Heart left ventricle (tissue), 16 donors: ENCODE data around the gene ADAM33. TPM values are rescaled to one million over a fixed set of nuclear protein-coding genes. Genes with fewer than 3 reads are reported as not detected.

Experiments used
- ATAC-seq, 4 donors: fragments of 200-7000 bp; cut with Tn5 transposase; one replicate each; pipeline ENCODE4 v1.9.1; 2020 to 2022; ENCODE audit warnings: moderate library complexity in 4 of 4, mild to moderate bottlenecking in 3 of 4, moderate number of reproducible peaks in 1 of 4
- DNase-seq, 5 donors: peaks; one replicate each; pipeline ENCODE4 v3.0.0-alpha.2; 2020
- H3K27ac ChIP-seq, 12 donors: fragments of 200-600 bp; sonication (generic) in 4 of 12; one replicate each; pipeline versions ENCODE4 v1.5.0 to v1.8.0; 2016 to 2022; ENCODE audit warnings: mild to moderate bottlenecking in 2 of 12
- H3K27me3 ChIP-seq, 9 donors: fragments of 200-600 bp; sonication (generic) in 2 of 9; one replicate each; pipeline versions ENCODE4 v1.5.1 to v1.8.0; 2016 to 2022; ENCODE audit warnings: mild to moderate bottlenecking in 3 of 9
- H3K36me3 ChIP-seq, 9 donors: fragments of 200-600 bp; sonication (generic) in 2 of 9; one replicate each; pipeline versions ENCODE4 v1.5.0 to v1.8.0; 2018 to 2022; ENCODE audit warnings: mild to moderate bottlenecking in 2 of 9
- H3K4me1 ChIP-seq, 12 donors: fragments of 200-600 bp; sonication (generic) in 4 of 12; one replicate each; pipeline versions ENCODE4 v1.5.0 to v1.8.0; 2016 to 2022; ENCODE audit warnings: mild to moderate bottlenecking in 3 of 12
- H3K4me3 ChIP-seq, 12 donors: fragments of 200-600 bp; sonication (generic) in 4 of 12; one replicate each; pipeline versions ENCODE4 v1.5.0 to v1.8.0; 2017 to 2022; ENCODE audit warnings: mild to moderate bottlenecking in 9 of 12, moderate library complexity in 4 of 12
- H3K9me3 ChIP-seq, 12 donors: fragments of 200-600 bp; sonication (generic) in 4 of 12; one replicate each; pipeline versions ENCODE4 v1.5.0 to v1.8.0; 2016 to 2022; ENCODE audit warnings: mild to moderate bottlenecking in 1 of 12
- POLR2A ChIP-seq, 2 donors: fragments of 450-650 bp; IDR thresholded peaks; one replicate each; pipeline ENCODE4 v1.6.1; 2017; ENCODE audit warnings: antibody characterized with exemption in 2 of 2, mild to moderate bottlenecking in 2 of 2, moderate library complexity in 2 of 2
- WGBS, 4 donors: extraction: QIAGEN DNeasy Blood & Tissue Kit in 2 of 4; methylation state at CpG; one replicate each; pipeline versions ENCODE4 v1.1.5 to v1.1.7; 2013 to 2018; 5-methylcytosine and 5-hydroxymethylcytosine counted together
- intact Hi-C, 10 donors: fragments of 100-400 bp; cut with DNase I; formaldehyde crosslinking; loops; one replicate each; pipeline versions ENCODE4 v1.11.1 to v1.14.2; 2022
- polyA plus RNA-seq, 2 donors: library from polyadenylated mRNA; stranded (reverse); fragments of 200-250 nt; gene quantifications; one replicate each; pipeline ENCODE4 v1.2.3, GENCODE V29; 2013
- total RNA-seq, 9 donors: library from RNA; depleted of rRNA in 2 of 9; stranded (reverse); fragments of >200 nt in 2 of 9; fragmentation: NEBNext Ultra II Directional in 3 of 9; extraction: Animal tissue kit (Norgen Biotek cat#: 25700) in 3 of 9; gene quantifications; one replicate each; pipeline versions ENCODE4 v1.1.0 to v1.2.4, GENCODE V29; 2016 to 2023
- TF ChIP-seq, protein P1 (sequence below), 12 donors: fragments of 200-600 bp; sonication (generic) in 4 of 12; IDR thresholded peaks; one replicate each; pipeline versions ENCODE4 v1.5.0 to v1.8.0; 2018 to 2022; ENCODE audit warnings: antibody characterized with exemption in 12 of 12, mild to moderate bottlenecking in 5 of 12
- donor health status: ischemic (EF 13 %, LVEDD 7.1; RV severe dilation, severe dysfunction).
- donor health status: healthy with polysubstance abuse.
- donor health status: DM: no; HTN: yes; CAD: no.
- donor health status: DM: no; HTN: no; CAD: no.
- donor health status: ischemic (EF 25% LVEDD 6.9; RV normal size, moderate dysfunction).
- donor health status: ischemic (EF 25% LVEDD 5.7; RV mildly dilated, moderate dysfunction).
- donor health status: healthy.
- donor health status: DM: yes; HTN: yes; CAD: no.
- donor health status: ischemic (EF 35%, LVEDD 5.7; RV mildly dilated, moderate dysfunction).
- donor health status: nonischemic (EF 11% LVEDD 7.7; RV severe dilation, severe dysfunction).
- donor health status: DM: yes; HTN: yes; CAD: no.
- donor health status: PGD.
- donor health status: ischemic (EF 29% LVEDD 5.4; RV normal size, mild dysfunction).
- donor health status: nonischemic (EF 23%, LVEDD 6.1; RV moderate dilation, normal function).

ADAM33 gene
- total and polyA plus RNA-seq, 11 donors, result 2.3 to 21.2 (median 3.5) TPM

DNA sequence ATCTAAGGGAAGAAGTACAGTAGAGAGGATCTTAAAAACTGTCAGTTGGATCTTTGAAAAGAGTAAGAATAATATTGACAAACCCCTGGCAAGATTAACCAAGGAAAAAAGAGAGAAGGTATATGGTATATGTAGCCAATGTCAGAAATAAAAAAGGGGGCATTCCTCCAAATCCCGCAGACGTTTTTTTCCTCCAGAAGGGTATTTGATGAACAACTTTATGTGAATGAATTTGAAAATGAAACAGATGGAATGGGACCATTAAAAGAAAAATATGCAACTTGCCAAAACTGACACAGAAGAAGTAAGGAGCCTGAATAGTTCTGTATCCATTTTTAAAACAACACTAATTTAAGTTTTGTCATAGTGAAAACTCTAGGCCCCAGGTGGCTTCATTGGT is 54.3 kb downstream of the ADAM33 start:
- Histone ChIP-seq H3K9me3 (no peaks in the 10 kb centered on the region), H3K27me3 (no peaks in the 10 kb centered on the region), H3K4me3 (no peak overlapping the region), H3K27ac (no peak overlapping the region), H3K36me3 (peaks cover 0 to 66% (median 42%) of the 10 kb centered on the region in 9 donors), H3K4me1 (no peaks in the 10 kb centered on the region)
- ATAC-seq (no peak), DNase-seq (no peak)
- WGBS, 4 donors, result 88 to 93% (median 92%) methylated on average over 2 of the region's 2 CpGs
- intact Hi-C loops, result no loop called here
- no peak for TF ChIP-seq POLR2A (IDR thresholded peaks at IDR 0.05)
- TF ChIP-seq, protein P1, sequence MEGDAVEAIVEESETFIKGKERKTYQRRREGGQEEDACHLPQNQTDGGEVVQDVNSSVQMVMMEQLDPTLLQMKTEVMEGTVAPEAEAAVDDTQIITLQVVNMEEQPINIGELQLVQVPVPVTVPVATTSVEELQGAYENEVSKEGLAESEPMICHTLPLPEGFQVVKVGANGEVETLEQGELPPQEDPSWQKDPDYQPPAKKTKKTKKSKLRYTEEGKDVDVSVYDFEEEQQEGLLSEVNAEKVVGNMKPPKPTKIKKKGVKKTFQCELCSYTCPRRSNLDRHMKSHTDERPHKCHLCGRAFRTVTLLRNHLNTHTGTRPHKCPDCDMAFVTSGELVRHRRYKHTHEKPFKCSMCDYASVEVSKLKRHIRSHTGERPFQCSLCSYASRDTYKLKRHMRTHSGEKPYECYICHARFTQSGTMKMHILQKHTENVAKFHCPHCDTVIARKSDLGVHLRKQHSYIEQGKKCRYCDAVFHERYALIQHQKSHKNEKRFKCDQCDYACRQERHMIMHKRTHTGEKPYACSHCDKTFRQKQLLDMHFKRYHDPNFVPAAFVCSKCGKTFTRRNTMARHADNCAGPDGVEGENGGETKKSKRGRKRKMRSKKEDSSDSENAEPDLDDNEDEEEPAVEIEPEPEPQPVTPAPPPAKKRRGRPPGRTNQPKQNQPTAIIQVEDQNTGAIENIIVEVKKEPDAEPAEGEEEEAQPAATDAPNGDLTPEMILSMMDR (IDR thresholded peaks at IDR 0.05), result no peak

GRCh38 chr20:3622406-3622805 is 59.4 kb downstream of the ADAM33 start:
- 91 to 96% (median 94%) methylated on average over 4 of the region's 4 CpGs for WGBS, 4 donors
- Histone ChIP-seq H3K9me3 (no peaks in the 10 kb centered on the region), H3K4me3 (no peak overlapping the region), H3K36me3 (peaks cover 0 to 49% (median 26%) of the 10 kb centered on the region in 9 donors), H3K27me3 (no peaks in the 10 kb centered on the region), H3K27ac (no peak overlapping the region), H3K4me1 (no peaks in the 10 kb centered on the region)
- DNase-seq, result no peak
- intact Hi-C loops, result no loop called here
- TF ChIP-seq, protein P1 (IDR thresholded peaks at IDR 0.05), result no peak
- TF ChIP-seq POLR2A (IDR thresholded peaks at IDR 0.05), result no peak
- no peak for ATAC-seq

GRCh38 chr20:3621111-3621510 is 60.7 kb downstream of the ADAM33 start:
- TF ChIP-seq, protein P1 (IDR thresholded peaks at IDR 0.05), result no peak
- TF ChIP-seq POLR2A (IDR thresholded peaks at IDR 0.05), result no peak
- peaks cover 0 to 39% (median 19%) of the 10 kb centered on the region in 9 donors for H3K36me3 ChIP-seq
- no peak for ATAC-seq
- no peak overlapping the region for H3K4me3 ChIP-seq
- intact Hi-C loops, result no loop called here
- no peaks in the 10 kb centered on the region for H3K9me3 ChIP-seq
- peaks cover 0 to 4% (median 0%) of the 10 kb centered on the region in 12 donors for H3K4me1 ChIP-seq
- no peaks in the 10 kb centered on the region for H3K27me3 ChIP-seq
- WGBS, 4 donors, result 84 to 92% (median 90%) methylated on average over 8 of the region's 8 CpGs
- H3K27ac ChIP-seq, result no peak overlapping the region
- DNase-seq, result no peak

Other genes starting within 250 kb of the ADAM33 start
- 10 to 100 TPM; 30.3 to 44.7 (median 36.9) TPM for gene ATRN, start 211.0 kb downstream of the ADAM33 start, total RNA-seq
- gene ATRN, start 211.0 kb downstream of the ADAM33 start, polyA plus RNA-seq, result 10 to 100 TPM in 1 of 2 donors, 1 to 10 TPM in 1; 4.8 to 17.3 TPM
- gene GFRA4, start 18.6 kb downstream of the ADAM33 start, total RNA-seq, result not detected
- not detected for gene GFRA4, start 18.6 kb downstream of the ADAM33 start, polyA plus RNA-seq
- gene SIGLEC1, start 30.6 kb upstream of the ADAM33 start, total RNA-seq, result 10 to 100 TPM in 2 of 9 donors, 1 to 10 TPM in 7; 1.5 to 51.9 (median 5.7) TPM
- 1 to 10 TPM; 1.9 to 6.1 TPM for gene SIGLEC1, start 30.6 kb upstream of the ADAM33 start, polyA plus RNA-seq
- gene HSPA12B, start 50.7 kb upstream of the ADAM33 start, total RNA-seq, result 10 to 100 TPM; 10.4 to 35.7 (median 14.3) TPM
- 10 to 100 TPM; 11.8 to 17.3 TPM for gene HSPA12B, start 50.7 kb upstream of the ADAM33 start, polyA plus RNA-seq
- gene ADISSP, start 85.7 kb upstream of the ADAM33 start, total RNA-seq, result 10 to 100 TPM in 6 of 9 donors, 1 to 10 TPM in 3; 7.8 to 22.2 (median 13.7) TPM
- 10 to 100 TPM in 1 of 2 donors, 1 to 10 TPM in 1; 9.8 to 19.3 TPM for gene ADISSP, start 85.7 kb upstream of the ADAM33 start, polyA plus RNA-seq
- under 1 TPM in 4 of 9 donors, not detected in 5; 0.18 to 0.65 (median 0.30) TPM for gene SPEF1, start 99.4 kb upstream of the ADAM33 start, total RNA-seq
- gene SPEF1, start 99.4 kb upstream of the ADAM33 start, polyA plus RNA-seq, result under 1 TPM; 0.11 to 0.17 TPM
- 100 to 1,000 TPM in 1 of 9 donors, 10 to 100 TPM in 8; 56.2 to 122 (median 74.0) TPM for gene CENPB, start 104.7 kb upstream of the ADAM33 start, total RNA-seq
- gene CENPB, start 104.7 kb upstream of the ADAM33 start, polyA plus RNA-seq, result 100 to 1,000 TPM in 1 of 2 donors, 10 to 100 TPM in 1; 77.1 to 105 TPM
- gene CDC25B, start 114.3 kb upstream of the ADAM33 start, total RNA-seq, result 10 to 100 TPM in 4 of 9 donors, 1 to 10 TPM in 5; 4.0 to 30.4 (median 8.6) TPM
- gene CDC25B, start 114.3 kb upstream of the ADAM33 start, polyA plus RNA-seq, result 10 to 100 TPM in 1 of 2 donors, 1 to 10 TPM in 1; 6.8 to 17.2 TPM
- 10 to 100 TPM; 10.5 to 18.6 (median 12.0) TPM for gene AP5S1, start 138.5 kb upstream of the ADAM33 start, total RNA-seq
- gene AP5S1, start 138.5 kb upstream of the ADAM33 start, polyA plus RNA-seq, result 10 to 100 TPM in 1 of 2 donors, 1 to 10 TPM in 1; 9.5 to 10.5 TPM
- 10 to 100 TPM; 32.5 to 74.0 (median 43.3) TPM for gene MAVS, start 164.8 kb upstream of the ADAM33 start, total RNA-seq
- gene MAVS, start 164.8 kb upstream of the ADAM33 start, polyA plus RNA-seq, result 10 to 100 TPM; 41.8 to 49.6 TPM
- 10 to 100 TPM; 15.9 to 28.9 (median 18.1) TPM for gene PANK2, start 207.4 kb upstream of the ADAM33 start, total RNA-seq
- gene PANK2, start 207.4 kb upstream of the ADAM33 start, polyA plus RNA-seq, result 10 to 100 TPM; 13.9 to 24.2 TPM